Lower leg skin (tissue), 3 donors: Measurements from ENCODE around the gene CD300LD.
"Not testable (repeated sequence)": the region's sequence is repeated elsewhere in the genome, so short reads cannot be mapped to it uniquely, and the experiment has no call there.

Experiments used
- POLR2A ChIP-seq, 2 donors: fragments of 450-650 bp; IDR thresholded peaks; one replicate each; pipeline ENCODE4 v1.6.1; 2016 to 2017; ENCODE audit warnings: antibody characterized with exemption in 2 of 2, mild to moderate bottlenecking in 1 of 2, moderate library complexity in 1 of 2
- TF ChIP-seq, protein P1 (sequence below), 3 donors: fragments of 450-650 bp; IDR thresholded peaks; one replicate each; pipeline ENCODE4 v1.5.1; 2016; ENCODE audit warnings: antibody characterized with exemption in 3 of 3, mild to moderate bottlenecking in 3 of 3, moderate library complexity in 2 of 3

GRCh38 chr17:74630251-74630650, 38.2 kb upstream of the CD300LD start:
- TF ChIP-seq, protein P1, sequence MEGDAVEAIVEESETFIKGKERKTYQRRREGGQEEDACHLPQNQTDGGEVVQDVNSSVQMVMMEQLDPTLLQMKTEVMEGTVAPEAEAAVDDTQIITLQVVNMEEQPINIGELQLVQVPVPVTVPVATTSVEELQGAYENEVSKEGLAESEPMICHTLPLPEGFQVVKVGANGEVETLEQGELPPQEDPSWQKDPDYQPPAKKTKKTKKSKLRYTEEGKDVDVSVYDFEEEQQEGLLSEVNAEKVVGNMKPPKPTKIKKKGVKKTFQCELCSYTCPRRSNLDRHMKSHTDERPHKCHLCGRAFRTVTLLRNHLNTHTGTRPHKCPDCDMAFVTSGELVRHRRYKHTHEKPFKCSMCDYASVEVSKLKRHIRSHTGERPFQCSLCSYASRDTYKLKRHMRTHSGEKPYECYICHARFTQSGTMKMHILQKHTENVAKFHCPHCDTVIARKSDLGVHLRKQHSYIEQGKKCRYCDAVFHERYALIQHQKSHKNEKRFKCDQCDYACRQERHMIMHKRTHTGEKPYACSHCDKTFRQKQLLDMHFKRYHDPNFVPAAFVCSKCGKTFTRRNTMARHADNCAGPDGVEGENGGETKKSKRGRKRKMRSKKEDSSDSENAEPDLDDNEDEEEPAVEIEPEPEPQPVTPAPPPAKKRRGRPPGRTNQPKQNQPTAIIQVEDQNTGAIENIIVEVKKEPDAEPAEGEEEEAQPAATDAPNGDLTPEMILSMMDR (IDR thresholded peaks at IDR 0.05) = not testable (repeated sequence)
- TF ChIP-seq POLR2A (IDR thresholded peaks at IDR 0.05) = not testable (repeated sequence)
